Measurements from ENCODE around the gene FAM180B.

- TF ChIP-seq POLR2AphosphoS5 (IDR thresholded peaks at IDR 0.05) = no peak
- no peak for TF ChIP-seq REST (IDR thresholded peaks at IDR 0.05; ENCODE audit: borderline replicate concordance)
- TF ChIP-seq CTCF (IDR thresholded peaks at IDR 0.05; ENCODE audit: poor library complexity, severe bottlenecking) = no peak
- no peak for TF ChIP-seq EZH2 (IDR thresholded peaks at IDR 0.05; ENCODE audit: borderline replicate concordance, insufficient read depth, low read length, poor library complexity, severe bottlenecking)
- TF ChIP-seq RAD21 (conservative IDR thresholded peaks at IDR 0.05) = no peak
- TF ChIP-seq TAF1 (IDR thresholded peaks at IDR 0.05; ENCODE audit: low read depth) = no peak
- TF ChIP-seq SMC3 (conservative IDR thresholded peaks at IDR 0.05; ENCODE audit: poor library complexity) = no peak
- no peak for TF ChIP-seq EP300 (conservative IDR thresholded peaks at IDR 0.05; ENCODE audit: poor library complexity, severe bottlenecking)
Measured at GRCh38 chr11:47536915-47537314, 49.6 kb upstream of the FAM180B start.
